DMS153 (cell line): Measurements from ENCODE around the gene DOCK8.

Experiments
- DNase-seq: peaks from one replicate; lab custom pipeline; 2025; lab: John Stamatoyannopoulos, UW

DOCK8 gene

DNA sequence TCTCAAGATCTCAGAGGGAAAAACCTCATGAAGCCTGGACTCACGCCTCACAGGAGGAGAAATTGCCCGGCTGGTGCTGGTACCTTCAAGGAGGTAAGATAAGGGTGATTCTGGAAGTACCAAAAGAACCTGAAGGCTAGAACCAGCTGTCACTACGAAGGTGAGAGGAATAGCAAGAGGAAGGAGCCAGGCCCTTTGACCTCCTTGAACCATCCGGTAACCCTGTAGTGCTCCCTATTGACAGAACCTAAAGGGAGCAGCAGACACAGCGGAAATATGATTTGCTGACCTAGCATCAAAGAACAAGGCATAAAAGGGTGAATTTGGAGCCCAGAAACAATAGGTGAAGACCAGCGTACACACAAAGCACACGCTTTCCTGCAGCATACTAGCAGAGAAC is 92.2 kb downstream of the DOCK8 start:
- DNase-seq: no peak

GRCh38 chr9:311841-312240 is 97.2 kb downstream of the DOCK8 start:
- no peak for DNase-seq

GRCh38 chr9:312596-313320 is 98.1 kb downstream of the DOCK8 start:
- no peak for DNase-seq

- no peak for DNase-seq
Measured at GRCh38 chr9:316382-316965, 101.8 kb downstream of the DOCK8 start.

- DNase-seq: peak; percentile 53
Measured at GRCh38 chr9:318646-319045, 104.0 kb downstream of the DOCK8 start.

- no peak for DNase-seq
Measured at GRCh38 chr9:324971-325370, 110.3 kb downstream of the DOCK8 start.

DNA sequence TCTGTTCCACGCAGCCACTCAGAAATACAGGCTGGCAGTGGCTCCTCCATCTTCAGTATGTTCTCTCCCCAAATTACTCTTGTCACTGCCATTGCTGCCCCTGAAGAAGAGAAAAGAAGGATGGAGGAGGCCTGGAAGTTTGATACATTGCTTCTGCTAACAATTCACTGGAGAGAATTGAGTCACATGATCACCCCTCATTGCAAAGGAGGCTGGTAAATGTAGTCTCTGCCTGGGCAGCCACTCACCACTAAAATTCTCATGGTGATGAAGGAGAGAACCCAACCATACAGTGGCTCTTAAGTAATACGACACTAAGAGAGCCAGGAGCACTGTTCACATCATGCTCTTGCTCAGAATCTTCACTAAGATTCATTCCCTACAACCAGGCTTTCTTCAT is 112.0 kb downstream of the DOCK8 start:
- DNase-seq: no peak

DNA sequence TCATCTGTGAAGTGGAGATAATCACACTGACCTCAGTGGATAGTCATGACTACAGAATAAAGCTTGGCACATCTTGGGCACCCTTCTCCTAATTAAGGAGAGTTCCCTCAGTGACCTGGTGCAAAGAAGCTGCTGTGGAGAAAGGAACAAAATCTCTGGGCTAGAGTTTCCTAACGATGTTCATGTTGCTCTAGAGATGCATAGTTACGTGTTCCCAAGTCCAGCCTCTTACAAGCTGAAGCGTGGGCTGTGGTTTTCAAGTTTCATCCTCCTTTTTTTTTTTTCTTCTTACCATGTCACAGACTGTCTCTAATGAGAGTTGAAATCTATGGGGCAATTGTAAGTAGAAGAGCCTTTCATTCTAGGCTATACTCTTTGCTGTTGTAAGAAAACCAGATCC is 113.8 kb downstream of the DOCK8 start:
- DNase-seq: no peak

DNA sequence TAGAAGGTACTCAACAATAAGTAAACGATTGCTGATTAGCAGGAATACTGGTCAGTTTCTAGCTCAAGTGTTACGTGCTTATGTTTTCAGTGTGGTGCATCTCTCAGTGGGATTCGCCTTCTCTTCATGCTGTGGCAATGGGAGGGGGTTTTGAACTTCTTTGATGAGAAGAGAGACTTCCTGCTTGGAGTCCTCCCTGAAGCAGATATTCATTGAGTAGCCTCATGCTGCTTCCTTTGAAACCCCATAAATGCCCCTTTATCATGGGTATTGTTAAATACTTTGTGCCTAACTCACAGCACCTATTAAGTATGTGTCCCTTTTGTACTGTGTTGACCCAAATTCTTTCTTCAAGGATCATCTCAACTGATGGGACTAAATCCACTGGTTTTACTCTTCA is 116.5 kb downstream of the DOCK8 start:
- DNase-seq: no peak

- DNase-seq: no peak
Measured at GRCh38 chr9:335373-335772, 120.7 kb downstream of the DOCK8 start.

DNA sequence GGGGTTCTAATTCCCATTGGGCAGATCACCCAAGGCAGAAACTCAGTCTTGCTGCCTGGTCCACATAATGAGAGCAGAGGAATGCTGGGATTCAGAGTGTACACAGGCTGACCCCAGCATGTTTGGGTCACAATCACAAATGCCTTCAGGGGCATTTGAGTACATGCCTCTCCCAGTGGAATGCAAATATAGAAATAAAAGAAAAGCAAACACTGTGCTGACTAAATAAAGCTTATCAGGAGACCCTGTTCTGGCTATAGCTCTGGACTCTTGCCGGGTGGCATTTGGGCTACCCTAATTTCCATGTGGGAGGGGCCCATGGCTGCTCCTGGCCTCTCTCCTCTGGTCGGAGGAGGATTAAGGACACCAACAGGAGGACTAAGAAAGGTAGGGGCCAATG is 121.4 kb downstream of the DOCK8 start:
- no peak for DNase-seq

GRCh38 chr9:338602-339001 is 123.9 kb downstream of the DOCK8 start:
- DNase-seq: no peak

- no peak for DNase-seq
Measured at GRCh38 chr9:341634-342421, 127.2 kb downstream of the DOCK8 start.

DNA sequence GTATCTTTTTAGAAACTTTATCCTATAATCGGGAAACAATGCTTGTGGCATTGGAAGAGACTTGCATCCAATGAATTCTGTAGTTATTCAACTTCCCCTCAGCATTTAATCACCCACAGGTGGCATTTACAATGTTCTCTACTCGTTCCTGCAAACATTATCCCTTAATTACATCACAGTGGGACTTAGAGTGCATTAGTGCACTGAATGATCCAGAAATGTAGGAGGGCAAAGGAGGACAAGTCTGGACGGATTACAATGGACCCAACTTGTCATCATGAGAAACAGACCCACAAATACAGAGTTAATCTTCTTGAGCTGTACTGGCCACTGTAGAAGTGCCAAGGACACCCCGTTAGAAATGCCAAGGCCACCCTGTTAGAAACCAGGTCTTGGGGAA is 129.1 kb downstream of the DOCK8 start:
- DNase-seq: no peak

GRCh38 chr9:346111-346571 is 131.5 kb downstream of the DOCK8 start:
- no peak for DNase-seq

DNA sequence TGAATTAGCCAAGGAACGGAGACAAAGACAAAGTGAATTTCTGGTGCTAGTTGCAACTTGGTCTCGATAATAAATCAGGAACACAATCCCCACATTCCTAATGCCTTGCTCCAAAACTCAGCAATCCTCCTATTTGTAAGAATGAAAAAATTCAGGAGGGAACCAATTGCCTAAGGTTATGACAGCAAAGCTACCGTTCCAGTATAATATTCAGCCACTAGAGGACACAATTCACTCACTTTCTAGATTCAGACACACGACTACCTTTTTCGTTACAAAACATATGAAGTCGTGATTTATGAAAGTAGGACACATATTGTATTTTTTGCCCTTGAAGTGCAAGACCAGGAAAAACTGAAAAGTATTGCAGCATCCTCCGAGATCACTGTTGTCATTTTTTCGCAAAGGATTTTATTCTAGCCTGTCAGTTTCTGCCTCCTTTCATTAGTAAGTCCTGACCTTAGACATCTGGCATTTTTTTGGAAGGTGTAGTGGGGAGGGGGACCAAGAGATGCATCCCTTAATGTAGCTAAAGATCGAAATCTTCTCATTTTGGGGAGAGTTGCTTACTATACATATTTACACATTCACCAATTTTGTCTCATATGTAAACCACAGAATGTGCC is 133.1 kb downstream of the DOCK8 start:
- no peak for DNase-seq

GRCh38 chr9:350384-350783 is 135.7 kb downstream of the DOCK8 start:
- DNase-seq: no peak

DNA sequence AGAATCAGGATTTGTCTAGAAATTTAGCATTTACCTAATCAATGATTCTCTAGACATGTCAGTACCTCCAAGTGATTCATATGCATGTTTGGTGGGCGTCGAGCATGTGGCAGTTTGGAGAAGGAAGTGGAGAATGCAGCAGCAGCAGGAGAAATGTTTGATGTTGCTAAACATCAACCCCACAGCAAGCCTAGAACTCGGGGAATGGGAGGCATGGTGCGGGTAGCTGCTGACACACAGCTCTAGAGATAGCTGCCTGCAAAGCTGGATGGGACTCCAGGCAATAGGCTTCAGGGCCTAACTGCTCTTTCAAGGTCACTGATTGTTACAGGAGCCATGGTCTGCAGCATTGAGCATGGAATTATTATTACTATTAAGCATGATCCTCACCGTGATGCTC is 137.3 kb downstream of the DOCK8 start:
- DNase-seq: no peak

DNA sequence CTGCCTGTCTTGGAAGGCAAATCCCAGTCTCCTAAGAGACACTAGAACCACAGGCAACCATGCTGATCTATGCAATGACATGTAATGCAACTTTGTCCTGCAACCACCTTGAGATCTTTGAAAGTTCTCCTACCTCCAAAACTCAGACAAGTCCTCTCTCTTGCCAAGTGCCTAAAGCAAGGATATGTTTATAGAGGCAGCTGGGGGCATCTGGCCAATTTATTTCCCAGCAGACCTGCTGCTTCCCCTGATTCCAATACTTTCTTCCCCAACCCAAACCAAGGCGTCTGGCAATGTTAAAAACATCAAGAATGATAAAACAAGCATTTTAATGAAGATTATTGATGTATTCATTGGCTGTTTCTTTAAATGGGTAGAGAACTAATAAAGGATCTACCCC is 138.4 kb downstream of the DOCK8 start:
- no peak for DNase-seq

GRCh38 chr9:354453-354852 is 139.8 kb downstream of the DOCK8 start:
- no peak for DNase-seq

DNA sequence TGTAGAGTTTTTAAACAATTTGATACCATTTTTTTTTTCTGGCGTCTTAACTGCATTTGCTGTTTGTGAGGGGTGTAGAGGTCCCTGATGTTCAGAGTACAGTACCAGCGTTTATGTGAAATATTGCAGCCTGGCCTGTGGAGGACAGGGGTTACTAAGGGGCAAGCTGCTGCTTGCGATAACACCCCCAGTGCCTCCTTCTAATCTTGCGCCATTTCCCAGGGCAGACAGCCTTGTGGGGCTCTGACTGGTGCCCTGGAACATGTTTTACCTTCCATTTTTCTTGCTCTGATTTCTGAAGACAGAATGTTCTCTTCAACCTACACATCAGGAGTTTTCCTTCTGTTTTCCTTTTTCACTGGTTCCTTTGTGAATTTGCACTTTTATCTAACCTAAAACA is 142.9 kb downstream of the DOCK8 start:
- no peak for DNase-seq

GRCh38 chr9:362561-363273 is 148.1 kb downstream of the DOCK8 start:
- no peak for DNase-seq
